Panc1 (cell line): ENCODE measurements around the gene GDPD2. TPM values are rescaled to one million over a fixed set of nuclear protein-coding genes. Genes with fewer than 3 reads are reported as not detected.

Experiments used
- ATAC-seq: fragments of 200-7000 bp; cut with Tn5 transposase; 2 replicates; pipeline ENCODE4 v1.9.1; 2020; ENCODE audit warnings: mild to moderate bottlenecking, moderate library complexity
- BruUV-seq: library from RNA; stranded (reverse); fragments of 400-500 nt; replicated peaks from 2 replicates; lab custom pipeline; 2021; lab: Mats Ljungman, UMichigan
- CTCF ChIA-PET: fragments of 300-600 bp; sonication (Branson Sonifier 250); formaldehyde crosslinking; loops from one replicate; lab custom pipeline; 2022; ENCODE audit warnings: antibody characterized with exemption; lab: Charles Lee
- POLR2A ChIA-PET: fragments of 300-600 bp; sonication (Branson Sonifier 250); formaldehyde crosslinking; loops from one replicate; lab custom pipeline; 2022; ENCODE audit warnings: antibody characterized with exemption; lab: Charles Lee
- DNase-seq: peaks from one replicate; pipeline ENCODE4 v3.0.0-alpha.2; 2010; ENCODE audit warnings: low read depth, low spot score
- H3K27ac ChIP-seq: 2 replicates; pipeline ENCODE4 v1.5.1; 2011; ENCODE audit warnings: mild to moderate bottlenecking, low read length, inconsistent platforms
- H3K27me3 ChIP-seq: fragments of 200-500 bp; sonication (Bioruptor generic); 2 replicates; pipeline ENCODE4 v1.6.0; 2014; ENCODE audit warnings: low read length, inconsistent platforms; ENCODE audit not compliant: control insufficient read depth, insufficient read depth
- H3K36me3 ChIP-seq: fragments of 200-500 bp; sonication (Bioruptor generic); 2 replicates; pipeline ENCODE4 v1.5.1; 2014; ENCODE audit warnings: inconsistent platforms, mild to moderate bottlenecking, low read length, moderate library complexity; ENCODE audit not compliant: control insufficient read depth, insufficient read depth
- H3K4me1 ChIP-seq: 2 replicates; pipeline ENCODE4 v1.5.1; 2011; ENCODE audit warnings: inconsistent platforms, mild to moderate bottlenecking, low read length, moderate library complexity; ENCODE audit not compliant: control insufficient read depth, insufficient read depth
- H3K4me3 ChIP-seq, 2 experiments: 2 replicates each; pipeline ENCODE4 v1.5.1; 2011 to 2012; ENCODE audit warnings: low read depth in 2 of 2, low read length in 2 of 2, mild to moderate bottlenecking in 2 of 2, inconsistent platforms in 1 of 2, moderate library complexity in 1 of 2
- H3K9me3 ChIP-seq: fragments of 200-500 bp; sonication (Bioruptor generic); 2 replicates; pipeline ENCODE4 v1.5.1; 2014; ENCODE audit warnings: low read depth, mild to moderate bottlenecking, inconsistent platforms, low read length, moderate library complexity; ENCODE audit not compliant: control insufficient read depth, insufficient read depth
- POLR2AphosphoS5 ChIP-seq: IDR thresholded peaks from 2 replicates; pipeline ENCODE4 v1.6.1; 2012; ENCODE audit warnings: mild to moderate bottlenecking, low read depth, low read length, moderate library complexity
- SIN3A ChIP-seq: IDR thresholded peaks from 2 replicates; pipeline ENCODE4 v1.6.1; 2012; ENCODE audit warnings: low read depth, mild to moderate bottlenecking, low read length, moderate library complexity, borderline replicate concordance; ENCODE audit not compliant: insufficient read depth
- TCF7L2 ChIP-seq: IDR thresholded peaks from 2 replicates; pipeline ENCODE4 v1.6.1; 2011; ENCODE audit warnings: mild to moderate bottlenecking, low read depth, low read length, inconsistent platforms
- in situ Hi-C: cut with HindIII; loops from 2 replicates; pipeline ENCODE4 v1.10.0; 2016; ENCODE audit warnings: low sequenced_read_pairs, low pct_unique_long_range_greater_than_20kb
- intact Hi-C: fragments of 100-400 bp; cut with micrococcal nuclease; formaldehyde crosslinking; loops from one replicate; pipeline ENCODE4 v1.10.0; 2022; ENCODE audit not compliant: unreplicated experiment
- total RNA-seq: library from RNA; stranded (reverse); gene quantifications from one replicate; pipeline ENCODE4 v1.2.1, GENCODE V29; 2021; ENCODE audit not compliant: unreplicated experiment
- TF ChIP-seq, protein P1 (sequence below): fragments of 450-650 bp; IDR thresholded peaks from 2 replicates; pipeline ENCODE4 v1.5.1; 2017; ENCODE audit warnings: mild to moderate bottlenecking
- TF ChIP-seq, protein P2 (sequence below), 2 experiments: IDR thresholded peaks; 2 replicates each; pipeline ENCODE4 v1.6.1; 2011 to 2012; ENCODE audit warnings: low read depth in 2 of 2, control low read depth in 1 of 2, low read length in 1 of 2, mild to moderate bottlenecking in 1 of 2, moderate library complexity in 1 of 2; ENCODE audit not compliant: insufficient read depth in 1 of 2

GDPD2 gene
- total RNA-seq, 1 experiment from 2014 or later, result 0.33 TPM

DNA sequence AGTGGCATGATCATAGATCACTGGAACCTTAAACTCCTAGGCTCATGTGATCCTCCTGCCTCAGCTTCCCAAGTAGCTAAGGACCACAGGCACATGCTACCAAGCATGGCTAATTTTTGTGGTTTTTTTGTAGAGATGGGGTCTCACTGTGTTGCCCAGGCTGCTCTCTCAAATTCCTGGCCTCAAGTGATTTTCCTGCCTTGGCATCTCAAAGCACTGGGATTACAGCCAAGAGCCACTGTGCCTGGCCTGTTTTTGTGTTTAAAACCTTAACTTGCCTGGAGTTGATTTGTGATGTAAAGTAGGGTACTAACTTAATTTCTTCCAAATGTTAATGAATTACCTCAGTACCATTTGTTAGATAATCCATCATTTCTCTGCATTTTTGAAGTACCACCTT lies 43.9 kb downstream of the GDPD2 start:
- DNase-seq (no peak), ATAC-seq (no peak)
- intact Hi-C loops (no loop called here), in situ Hi-C loops (no loop called here)
- ChIA-PET CTCF (no interaction called here), POLR2A (no interaction called here)
- no peak for TF ChIP-seq POLR2AphosphoS5
- TF ChIP-seq, protein P1, sequence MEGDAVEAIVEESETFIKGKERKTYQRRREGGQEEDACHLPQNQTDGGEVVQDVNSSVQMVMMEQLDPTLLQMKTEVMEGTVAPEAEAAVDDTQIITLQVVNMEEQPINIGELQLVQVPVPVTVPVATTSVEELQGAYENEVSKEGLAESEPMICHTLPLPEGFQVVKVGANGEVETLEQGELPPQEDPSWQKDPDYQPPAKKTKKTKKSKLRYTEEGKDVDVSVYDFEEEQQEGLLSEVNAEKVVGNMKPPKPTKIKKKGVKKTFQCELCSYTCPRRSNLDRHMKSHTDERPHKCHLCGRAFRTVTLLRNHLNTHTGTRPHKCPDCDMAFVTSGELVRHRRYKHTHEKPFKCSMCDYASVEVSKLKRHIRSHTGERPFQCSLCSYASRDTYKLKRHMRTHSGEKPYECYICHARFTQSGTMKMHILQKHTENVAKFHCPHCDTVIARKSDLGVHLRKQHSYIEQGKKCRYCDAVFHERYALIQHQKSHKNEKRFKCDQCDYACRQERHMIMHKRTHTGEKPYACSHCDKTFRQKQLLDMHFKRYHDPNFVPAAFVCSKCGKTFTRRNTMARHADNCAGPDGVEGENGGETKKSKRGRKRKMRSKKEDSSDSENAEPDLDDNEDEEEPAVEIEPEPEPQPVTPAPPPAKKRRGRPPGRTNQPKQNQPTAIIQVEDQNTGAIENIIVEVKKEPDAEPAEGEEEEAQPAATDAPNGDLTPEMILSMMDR, result no peak
- TF ChIP-seq SIN3A, result no peak
- TF ChIP-seq, protein P2, sequence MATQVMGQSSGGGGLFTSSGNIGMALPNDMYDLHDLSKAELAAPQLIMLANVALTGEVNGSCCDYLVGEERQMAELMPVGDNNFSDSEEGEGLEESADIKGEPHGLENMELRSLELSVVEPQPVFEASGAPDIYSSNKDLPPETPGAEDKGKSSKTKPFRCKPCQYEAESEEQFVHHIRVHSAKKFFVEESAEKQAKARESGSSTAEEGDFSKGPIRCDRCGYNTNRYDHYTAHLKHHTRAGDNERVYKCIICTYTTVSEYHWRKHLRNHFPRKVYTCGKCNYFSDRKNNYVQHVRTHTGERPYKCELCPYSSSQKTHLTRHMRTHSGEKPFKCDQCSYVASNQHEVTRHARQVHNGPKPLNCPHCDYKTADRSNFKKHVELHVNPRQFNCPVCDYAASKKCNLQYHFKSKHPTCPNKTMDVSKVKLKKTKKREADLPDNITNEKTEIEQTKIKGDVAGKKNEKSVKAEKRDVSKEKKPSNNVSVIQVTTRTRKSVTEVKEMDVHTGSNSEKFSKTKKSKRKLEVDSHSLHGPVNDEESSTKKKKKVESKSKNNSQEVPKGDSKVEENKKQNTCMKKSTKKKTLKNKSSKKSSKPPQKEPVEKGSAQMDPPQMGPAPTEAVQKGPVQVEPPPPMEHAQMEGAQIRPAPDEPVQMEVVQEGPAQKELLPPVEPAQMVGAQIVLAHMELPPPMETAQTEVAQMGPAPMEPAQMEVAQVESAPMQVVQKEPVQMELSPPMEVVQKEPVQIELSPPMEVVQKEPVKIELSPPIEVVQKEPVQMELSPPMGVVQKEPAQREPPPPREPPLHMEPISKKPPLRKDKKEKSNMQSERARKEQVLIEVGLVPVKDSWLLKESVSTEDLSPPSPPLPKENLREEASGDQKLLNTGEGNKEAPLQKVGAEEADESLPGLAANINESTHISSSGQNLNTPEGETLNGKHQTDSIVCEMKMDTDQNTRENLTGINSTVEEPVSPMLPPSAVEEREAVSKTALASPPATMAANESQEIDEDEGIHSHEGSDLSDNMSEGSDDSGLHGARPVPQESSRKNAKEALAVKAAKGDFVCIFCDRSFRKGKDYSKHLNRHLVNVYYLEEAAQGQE (IDR thresholded peaks at IDR 0.05; ENCODE audit: insufficient read depth in 1 of 2, low read depth in 2 of 2, low read length in 1 of 2), result no peak
- no peak for TF ChIP-seq TCF7L2
- Histone ChIP-seq H3K4me1 (no peaks in the 10 kb centered on the region), H3K27ac (no peak overlapping the region), H3K36me3 (no peaks in the 10 kb centered on the region), H3K27me3 (no peaks in the 10 kb centered on the region), H3K4me3 (no peak overlapping the region), H3K9me3 (no peaks in the 10 kb centered on the region)
- BruUV-seq, result no TSS peak

DNA sequence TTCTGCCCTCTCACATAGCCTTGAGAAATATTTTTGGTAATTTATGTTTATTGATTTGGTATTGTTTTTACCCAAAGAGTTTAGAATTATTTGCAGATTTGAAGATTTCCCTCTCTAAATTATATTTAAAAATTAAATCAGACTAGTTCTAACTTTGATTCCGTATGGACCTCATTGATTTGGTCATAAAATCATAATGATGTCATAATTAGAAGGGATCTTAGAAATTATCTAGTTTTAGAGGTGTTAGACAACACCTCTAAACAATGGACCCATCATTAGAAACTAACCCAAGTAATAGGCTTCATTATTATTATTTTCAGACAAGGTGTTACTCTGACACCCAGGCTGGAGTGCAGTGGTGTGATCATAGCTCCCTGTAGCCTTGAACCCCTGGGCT lies 45.6 kb downstream of the GDPD2 start:
- intact Hi-C loops, result no loop called here
- no TSS peak for BruUV-seq

More for the DNA sequence above, 45.6 kb downstream of the GDPD2 start:
- ChIA-PET POLR2A (no interaction called here), CTCF (no interaction called here)
- in situ Hi-C loops, result no loop called here
- Histone ChIP-seq H3K36me3 (no peaks in the 10 kb centered on the region), H3K27ac (no peak overlapping the region), H3K4me1 (no peaks in the 10 kb centered on the region), H3K4me3 (no peak overlapping the region), H3K27me3 (no peaks in the 10 kb centered on the region), H3K9me3 (no peaks in the 10 kb centered on the region)
- no peak for TF ChIP-seq POLR2AphosphoS5
- TF ChIP-seq SIN3A, result no peak
- TF ChIP-seq, protein P1, result no peak
- TF ChIP-seq, protein P2 (IDR thresholded peaks at IDR 0.05; ENCODE audit: insufficient read depth in 1 of 2, low read depth in 2 of 2, low read length in 1 of 2), result no peak
- no peak for TF ChIP-seq TCF7L2
- no peak for ATAC-seq
- no peak for DNase-seq
